Measurements from ENCODE around the gene STAP2.

- no peak for TF ChIP-seq FOXM1 (IDR thresholded peaks at IDR 0.05; ENCODE audit: low read depth, low read length)
- no peak for TF ChIP-seq NFYA (IDR thresholded peaks at IDR 0.05; ENCODE audit: borderline replicate concordance, low read depth, low read length)
- TF ChIP-seq BACH1 (IDR thresholded peaks at IDR 0.05; ENCODE audit: borderline replicate concordance): no peak
Observed at GRCh38 chr19:4350111-4350510, 11.5 kb upstream of the STAP2 start.

All from GM12878 (cell line).